WTC11 (cell line): ENCODE data around the gene ADSL. TPM values are rescaled to one million over a fixed set of nuclear protein-coding genes. Genes with fewer than 3 reads are reported as not detected.
A peak's percentile ranks its signal among the peaks of the same experiment; 100 is the strongest.

Experiments
- ATAC-seq: fragments of 200-7000 bp; cut with Tn5 transposase; 2 replicates; pipeline ENCODE4 v1.10.0; 2021; ENCODE audit warnings: mild to moderate bottlenecking, moderate library complexity
- CTCF ChIA-PET: fragments of 300-600 bp; sonication (Branson Sonifier 250); formaldehyde crosslinking; loops from one replicate; lab custom pipeline; 2021; ENCODE audit warnings: antibody characterized with exemption; lab: Charles Lee
- POLR2A ChIA-PET: fragments of 350-600 bp; sonication (Branson Sonifier 250); formaldehyde crosslinking; loops from one replicate; lab custom pipeline; 2021; ENCODE audit warnings: antibody characterized with exemption; lab: Charles Lee
- DNase-seq: peaks from one replicate; pipeline ENCODE4 v3.0.0; 2021; ENCODE audit warnings: low spot score
- H3K27ac Mint-ChIP-seq: 2 replicates; pipeline ENCODE4 v1.8.0; 2021; ENCODE audit warnings: mixed read lengths
- H3K27me3 Mint-ChIP-seq: 2 replicates; pipeline ENCODE4 v1.8.0; 2021; ENCODE audit warnings: low read depth, mild to moderate bottlenecking, moderate library complexity, mixed read lengths
- H3K36me3 Mint-ChIP-seq: 2 replicates; pipeline ENCODE4 v1.8.0; 2021; ENCODE audit warnings: mixed read lengths
- H3K4me1 Mint-ChIP-seq: 2 replicates; pipeline ENCODE4 v1.8.0; 2022; ENCODE audit warnings: mixed read lengths
- H3K4me3 Mint-ChIP-seq: 2 replicates; pipeline ENCODE4 v1.8.0; 2021; ENCODE audit warnings: mild to moderate bottlenecking, moderate library complexity, mixed read lengths
- H3K9me3 Mint-ChIP-seq: 2 replicates; pipeline ENCODE4 v1.8.0; 2021; ENCODE audit warnings: mixed read lengths
- CBFB ChIP-seq: sonication (generic); formaldehyde crosslinking; IDR thresholded peaks from 2 replicates; pipeline ENCODE4 v1.8.1; 2022; ENCODE audit warnings: mild to moderate bottlenecking, low read depth, missing genetic modification reagents
- CDX4 ChIP-seq: fragments of 250-450 bp; sonication (Bioruptor Pico); IDR thresholded peaks from 2 replicates; pipeline ENCODE4 v1.9.0; 2021; ENCODE audit warnings: moderate library complexity, mild to moderate bottlenecking, inconsistent platforms, borderline replicate concordance
- ELF4 ChIP-seq: sonication (generic); formaldehyde crosslinking; IDR thresholded peaks from 2 replicates; pipeline ENCODE4 v1.8.1; 2022; ENCODE audit warnings: low read depth, mild to moderate bottlenecking, moderate library complexity, missing genetic modification reagents
- FOXJ3 ChIP-seq: sonication (generic); formaldehyde crosslinking; IDR thresholded peaks from 2 replicates; pipeline ENCODE4 v1.9.0; 2021; ENCODE audit warnings: missing genetic modification reagents, mild to moderate bottlenecking, borderline replicate concordance
- FOXK1 ChIP-seq: sonication (generic); formaldehyde crosslinking; IDR thresholded peaks from 2 replicates; pipeline ENCODE4 v1.8.0; 2022; ENCODE audit warnings: mild to moderate bottlenecking, moderate library complexity, missing genetic modification reagents
- GRHL2 ChIP-seq: fragments of 250-450 bp; sonication (Bioruptor Pico); IDR thresholded peaks from 2 replicates; pipeline ENCODE4 v1.8.0; 2022; ENCODE audit warnings: mild to moderate bottlenecking, moderate library complexity; ENCODE audit not compliant: insufficient replicate concordance, severe bottlenecking
- HMGXB4 ChIP-seq: sonication (generic); formaldehyde crosslinking; IDR thresholded peaks from 2 replicates; pipeline ENCODE4 v1.8.1; 2023; ENCODE audit warnings: mild to moderate bottlenecking, moderate library complexity, missing genetic modification reagents
- IRF1 ChIP-seq: sonication (generic); formaldehyde crosslinking; IDR thresholded peaks from 2 replicates; pipeline ENCODE4 v1.8.0; 2023; ENCODE audit warnings: missing genetic modification reagents
- JUN ChIP-seq: sonication (generic); formaldehyde crosslinking; IDR thresholded peaks from 2 replicates; pipeline ENCODE4 v1.8.0; 2023; ENCODE audit warnings: mild to moderate bottlenecking, missing genetic modification reagents
- MXD4 ChIP-seq: fragments of 250-450 bp; sonication (Bioruptor Pico); IDR thresholded peaks from 2 replicates; pipeline ENCODE4 v1.8.0; 2021; ENCODE audit warnings: mild to moderate bottlenecking, moderate library complexity, borderline replicate concordance
- MYBL2 ChIP-seq: sonication (generic); formaldehyde crosslinking; IDR thresholded peaks from 2 replicates; pipeline ENCODE4 v1.8.1; 2023; ENCODE audit warnings: mild to moderate bottlenecking, moderate library complexity, missing genetic modification reagents
- NFATC4 ChIP-seq: fragments of 250-450 bp; sonication (Bioruptor Pico); IDR thresholded peaks from 2 replicates; pipeline ENCODE4 v1.9.0; 2021; ENCODE audit warnings: mild to moderate bottlenecking
- NFYB ChIP-seq: sonication (generic); formaldehyde crosslinking; conservative IDR thresholded peaks from 2 replicates; pipeline ENCODE4 v1.8.0; 2022; ENCODE audit warnings: low read depth, missing genetic modification reagents
- NR1H2 ChIP-seq: sonication (generic); formaldehyde crosslinking; IDR thresholded peaks from 2 replicates; pipeline ENCODE4 v1.9.0; 2021; ENCODE audit warnings: mild to moderate bottlenecking, moderate library complexity, missing genetic modification reagents
- RELA ChIP-seq: sonication (generic); formaldehyde crosslinking; IDR thresholded peaks from 2 replicates; pipeline ENCODE4 v1.8.1; 2022; ENCODE audit warnings: missing genetic modification reagents, mild to moderate bottlenecking, borderline replicate concordance
- SMAD3 ChIP-seq: sonication (generic); formaldehyde crosslinking; IDR thresholded peaks from 2 replicates; pipeline ENCODE4 v1.8.0; 2022; ENCODE audit warnings: missing genetic modification reagents, mild to moderate bottlenecking, borderline replicate concordance
- USF2 ChIP-seq: sonication (generic); formaldehyde crosslinking; IDR thresholded peaks from 2 replicates; pipeline ENCODE4 v1.8.1; 2023; ENCODE audit warnings: mild to moderate bottlenecking, missing genetic modification reagents, moderate library complexity
- ZMAT4 ChIP-seq: fragments of 250-450 bp; sonication (Bioruptor Pico); IDR thresholded peaks from 2 replicates; pipeline ENCODE4 v1.9.0; 2021; ENCODE audit warnings: mild to moderate bottlenecking
- ZNF121 ChIP-seq: sonication (generic); formaldehyde crosslinking; IDR thresholded peaks from 2 replicates; pipeline ENCODE4 v1.8.0; 2023; ENCODE audit warnings: missing genetic modification reagents
- ZNF138 ChIP-seq: sonication (generic); formaldehyde crosslinking; conservative IDR thresholded peaks from 2 replicates; pipeline ENCODE4 v1.8.1; 2022; ENCODE audit warnings: mild to moderate bottlenecking, moderate library complexity, missing genetic modification reagents
- ZNF219 ChIP-seq: sonication (generic); formaldehyde crosslinking; IDR thresholded peaks from 2 replicates; pipeline ENCODE4 v1.8.0; 2023; ENCODE audit warnings: missing genetic modification reagents, mild to moderate bottlenecking, borderline replicate concordance
- ZNF232 ChIP-seq: sonication (generic); formaldehyde crosslinking; IDR thresholded peaks from 2 replicates; pipeline ENCODE4 v1.8.0; 2022; ENCODE audit warnings: mild to moderate bottlenecking, missing genetic modification reagents
- ZNF532 ChIP-seq: fragments of 250-450 bp; sonication (Bioruptor Pico); IDR thresholded peaks from 2 replicates; pipeline ENCODE4 v1.9.0; 2021; ENCODE audit warnings: mild to moderate bottlenecking, borderline replicate concordance
- ZNF671 ChIP-seq: fragments of 250-450 bp; sonication (Bioruptor Pico); IDR thresholded peaks from 2 replicates; pipeline ENCODE4 v1.8.0; 2021; ENCODE audit warnings: mild to moderate bottlenecking
- total RNA-seq: library from RNA; stranded (reverse); gene quantifications from 3 replicates; pipeline ENCODE4 v1.2.3, GENCODE V29; 2021

Gene ADSL
- total RNA-seq, 1 experiment from 2014 or later, result 154 TPM

- TF ChIP-seq ZNF532 (CRISPR knock-in tag) (no peak), ZNF232 (CRISPR knock-in tag) (no peak), ZNF138 (CRISPR knock-in tag) (no peak), SMAD3 (no peak), FOXJ3 (CRISPR knock-in tag) (no peak), GRHL2 (CRISPR knock-in tag) (no peak), JUN (CRISPR knock-in tag) (no peak)
Measured at GRCh38 chr22:40345271-40345670, 1.0 kb upstream of the ADSL start (continued).

GRCh38 chr22:40345815-40346184 lies 500 bp upstream of the ADSL start:
- Mint-ChIP-seq H3K27me3 (no peaks in the 10 kb centered on the region), H3K27ac (peak overlapping the region; percentile 97), H3K4me3 (peak overlapping the region; percentile 96), H3K4me1 (peaks cover 12% of the 10 kb centered on the region), H3K36me3 (peaks cover 20% of the 10 kb centered on the region), H3K9me3 (no peaks in the 10 kb centered on the region)
- no peak for TF ChIP-seq IRF1 (CRISPR knock-in tag)
- no peak for TF ChIP-seq ZNF121 (CRISPR knock-in tag)
- no peak for TF ChIP-seq USF2
- no peak for TF ChIP-seq ELF4
- no peak for TF ChIP-seq MYBL2 (CRISPR knock-in tag)
- no peak for TF ChIP-seq ZNF232 (CRISPR knock-in tag)
- no peak for TF ChIP-seq CBFB (CRISPR knock-in tag)
- TF ChIP-seq CDX4, result no peak
- no peak for TF ChIP-seq ZMAT4 (CRISPR knock-in tag)
- TF ChIP-seq HMGXB4 (CRISPR knock-in tag), result no peak
- no peak for TF ChIP-seq ZNF219 (CRISPR knock-in tag)
- no peak for TF ChIP-seq FOXK1
- TF ChIP-seq NFATC4 (CRISPR knock-in tag), result no peak
- no peak for TF ChIP-seq NFYB (CRISPR knock-in tag)
- TF ChIP-seq MXD4 (CRISPR knock-in tag), result no peak
- TF ChIP-seq RELA (CRISPR knock-in tag), result no peak
- TF ChIP-seq NR1H2 (CRISPR knock-in tag), result no peak
- TF ChIP-seq ZNF671 (CRISPR knock-in tag), result no peak
- ATAC-seq (peak; percentile 3; the same call in 1 of the 2 replicates), DNase-seq (peak; percentile 38)
- CTCF ChIA-PET, result interaction anchor here (0.7 to 1.5 kb wide), 4 partner anchors 12 to 402 kb away, joined by 3 to 4 read pairs (median 3); no protein-coding TSS in a partner anchor
- POLR2A ChIA-PET, result interaction anchor here (0.7 to 1.3 kb wide), 3 partner anchors 301 to 871 kb away, joined by 6 to 16 read pairs (median 8); no protein-coding TSS in a partner anchor
